IPS-NIHi11 (cell line): ENCODE results near the gene CENPP.
A peak's percentile ranks its signal among the peaks of the same experiment; 100 is the strongest.

Experiments
- DNase-seq: peaks from one replicate; pipeline ENCODE4 v3.0.0; 2012; ENCODE audit warnings: mixed read lengths, low spot score

CENPP gene

DNA sequence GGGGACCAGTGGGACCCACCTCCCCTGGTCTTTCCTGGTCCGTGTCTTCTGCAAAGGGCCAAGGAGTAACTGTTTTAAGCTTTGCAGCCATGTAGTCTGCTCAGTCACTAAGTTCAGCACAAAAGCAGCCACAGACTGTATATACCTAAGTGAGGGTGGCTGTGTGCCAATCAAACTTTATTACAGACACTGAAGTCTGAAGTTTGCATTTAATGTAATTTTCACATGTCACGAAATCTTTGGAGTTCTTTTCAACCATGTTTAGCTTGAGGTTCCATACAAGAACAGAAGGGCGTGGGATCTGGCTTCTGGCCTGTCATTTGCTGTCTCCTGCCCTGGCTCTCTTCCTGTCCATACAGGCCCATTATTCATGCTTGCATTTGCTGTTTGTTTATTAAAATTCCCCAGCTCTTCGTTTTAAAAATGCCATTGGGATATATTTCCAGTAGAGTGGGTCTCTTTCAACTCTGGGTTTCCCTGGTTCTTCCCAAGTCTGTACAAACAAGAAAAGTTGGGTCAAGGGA is 274.2 kb downstream of the CENPP start:
- DNase-seq = no peak

DNA sequence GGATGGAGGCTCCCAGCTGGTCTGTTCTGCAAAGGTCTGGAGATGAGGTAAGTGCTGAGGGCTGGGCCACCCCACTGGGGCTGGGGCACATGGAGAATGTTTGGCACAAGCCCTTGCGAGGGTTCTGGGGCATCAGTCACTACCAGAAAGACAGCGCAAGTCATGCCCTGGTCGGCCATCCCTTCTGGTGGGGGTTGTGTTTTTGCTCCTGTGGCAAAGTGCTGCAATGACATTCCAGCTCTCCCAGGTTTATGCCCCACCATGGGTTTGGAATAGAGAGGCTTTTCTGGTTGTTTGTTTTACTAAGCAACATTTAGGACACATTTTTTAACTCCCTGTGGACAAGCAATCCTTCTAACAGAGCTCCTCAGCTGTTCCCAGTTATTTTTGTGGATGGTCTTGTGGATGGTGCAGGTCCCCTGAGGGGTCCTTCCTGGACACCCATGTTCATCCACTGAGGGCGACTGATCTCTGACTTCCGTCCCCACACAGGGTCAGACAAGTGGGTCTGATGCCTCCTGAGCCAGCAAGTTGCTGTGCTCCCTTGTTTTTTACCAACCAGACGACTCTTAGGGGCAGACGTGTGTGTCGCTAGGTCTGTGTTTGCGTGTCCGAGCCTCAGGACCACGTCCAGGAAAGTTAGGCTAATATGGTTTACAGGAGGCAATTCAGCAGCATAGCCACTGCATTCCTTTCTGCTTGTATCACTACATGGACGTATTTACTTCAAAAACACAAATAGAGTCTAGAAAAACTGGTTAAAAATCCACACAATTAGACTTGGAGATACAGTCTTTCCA is 274.9 kb downstream of the CENPP start:
- no peak for DNase-seq

DNA sequence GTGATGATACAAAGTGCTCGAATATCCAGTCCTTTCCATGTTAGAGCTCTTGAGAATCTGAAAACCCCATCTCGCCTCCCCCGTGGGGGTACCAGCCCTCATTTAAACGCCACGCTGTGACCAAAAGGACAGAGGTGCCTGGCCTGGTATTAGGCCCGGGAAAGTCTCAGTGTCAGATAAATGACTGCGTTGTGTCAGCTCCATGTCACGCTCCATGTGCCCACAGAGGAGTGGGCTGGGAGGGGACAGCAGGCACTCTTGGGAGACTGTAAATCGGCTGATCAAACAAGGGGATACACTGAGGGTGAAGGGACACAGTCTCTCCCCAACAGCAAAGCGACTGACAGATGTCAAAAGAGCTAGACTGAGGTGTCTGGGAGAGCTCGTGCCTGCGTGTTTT is 275.7 kb downstream of the CENPP start:
- no peak for DNase-seq

DNA sequence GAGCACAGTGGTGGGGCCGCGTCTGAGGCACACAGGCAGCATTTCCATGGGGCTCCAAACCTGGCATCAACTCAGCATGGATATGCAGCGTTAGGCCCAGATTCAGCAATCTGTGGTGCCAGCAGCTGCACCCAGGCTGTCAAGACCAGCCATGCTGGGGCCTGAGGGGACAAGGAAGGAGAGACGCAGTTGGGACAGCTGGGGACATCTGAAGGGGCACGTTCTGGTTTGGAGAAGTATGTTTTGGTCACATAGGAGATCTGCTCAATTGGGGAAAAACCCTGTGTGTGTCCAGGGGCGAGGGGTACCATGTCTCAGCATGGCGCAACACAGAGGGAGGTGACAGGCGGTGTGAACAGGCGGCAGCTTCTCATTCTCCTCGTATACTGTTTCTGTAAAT is 276.7 kb downstream of the CENPP start:
- DNase-seq = no peak

DNA sequence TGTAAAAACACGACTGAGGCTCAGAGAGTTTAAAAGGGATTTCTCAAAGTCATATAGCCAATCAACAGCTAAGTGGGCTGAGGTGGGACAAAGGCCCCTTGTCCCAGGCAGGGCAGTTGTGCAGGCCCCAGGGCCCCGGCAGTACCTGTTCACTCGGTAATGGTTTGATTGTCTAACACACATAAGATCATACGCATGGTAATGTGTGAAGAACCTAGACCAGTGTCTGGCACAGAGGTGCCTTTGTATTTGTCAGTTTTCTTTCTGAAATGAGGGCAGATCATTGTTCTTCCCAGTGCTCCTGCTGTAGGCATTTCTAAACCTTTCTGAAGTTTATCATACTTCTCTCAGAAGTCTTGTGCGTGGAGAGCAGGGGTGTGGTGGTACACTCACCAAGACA is 277.3 kb downstream of the CENPP start:
- DNase-seq = no peak

DNA sequence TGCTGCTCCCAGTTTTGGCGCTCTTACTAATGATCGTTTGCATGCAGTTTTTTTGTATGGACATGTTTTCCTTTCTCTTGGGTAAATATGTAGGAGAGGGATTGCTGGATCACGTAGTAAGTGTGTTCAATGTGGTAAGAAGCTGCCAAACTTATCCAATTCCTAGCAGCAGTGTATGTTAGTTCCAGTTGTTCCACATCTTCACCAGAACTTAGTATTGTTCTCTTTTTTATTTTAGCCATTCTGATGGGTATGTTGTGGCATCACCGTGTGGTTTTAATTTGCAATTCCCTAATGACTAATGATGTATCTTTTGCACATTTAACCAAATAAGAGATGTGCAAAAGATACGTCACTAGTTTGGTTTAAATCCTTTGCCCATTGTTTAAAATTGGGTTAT is 278.2 kb downstream of the CENPP start:
- no peak for DNase-seq

DNA sequence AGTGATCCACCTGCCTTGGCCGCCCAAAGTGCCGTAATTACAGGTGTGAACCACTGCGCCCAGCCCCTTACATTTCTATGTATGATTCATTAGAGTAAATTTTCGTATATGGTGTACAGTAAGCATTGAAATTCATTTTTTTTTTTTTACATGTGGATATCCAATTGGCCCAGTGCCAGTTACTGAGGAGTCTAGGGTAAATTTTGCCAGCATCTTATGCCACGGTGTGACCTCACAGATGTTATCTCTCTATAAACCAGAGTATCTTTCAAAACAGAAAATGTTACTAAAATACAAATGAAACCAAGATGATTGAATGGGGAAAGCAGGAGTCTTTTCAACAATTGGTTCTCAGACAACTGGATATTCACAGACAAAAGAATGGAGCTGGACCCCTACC is 279.5 kb downstream of the CENPP start:
- no peak for DNase-seq

DNA sequence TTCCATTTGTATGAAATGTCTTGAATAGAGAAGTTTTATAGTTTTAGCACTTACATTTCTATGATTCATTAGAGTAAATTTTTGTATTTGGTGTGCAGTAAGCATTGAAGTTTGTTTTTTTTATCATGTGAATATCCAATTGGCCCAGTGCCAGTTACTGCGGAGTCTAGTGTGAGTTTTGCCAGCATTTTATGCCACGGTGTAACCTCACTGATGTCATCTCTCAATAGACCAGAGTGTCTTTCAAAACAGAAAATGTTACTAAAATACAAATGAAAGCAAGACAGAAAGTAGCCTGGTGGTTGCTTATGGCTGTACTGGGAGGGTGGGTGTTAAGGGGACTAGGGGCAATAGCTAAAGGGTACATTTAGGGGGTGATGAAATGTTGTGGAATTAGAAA is 281.3 kb downstream of the CENPP start:
- no peak for DNase-seq

DNA sequence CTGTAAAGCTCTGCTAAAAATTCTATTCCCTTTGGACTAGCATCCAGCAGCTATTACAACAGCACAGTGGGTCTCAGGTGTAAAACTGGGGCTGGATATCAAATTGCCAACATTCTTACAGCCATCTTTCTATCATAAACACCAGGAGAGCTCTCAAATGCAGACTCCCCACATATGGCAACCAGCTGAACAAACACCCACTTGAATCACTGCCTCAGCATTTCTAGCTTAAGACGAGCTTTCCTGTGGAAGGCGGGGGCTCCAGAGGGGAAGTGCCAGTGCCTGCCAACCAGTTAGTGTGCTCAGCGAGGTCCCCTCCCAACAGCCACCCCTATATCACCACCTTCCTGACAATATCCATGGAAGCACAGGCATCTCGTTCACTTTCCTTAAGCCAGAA is 282.0 kb downstream of the CENPP start:
- DNase-seq = no peak

DNA sequence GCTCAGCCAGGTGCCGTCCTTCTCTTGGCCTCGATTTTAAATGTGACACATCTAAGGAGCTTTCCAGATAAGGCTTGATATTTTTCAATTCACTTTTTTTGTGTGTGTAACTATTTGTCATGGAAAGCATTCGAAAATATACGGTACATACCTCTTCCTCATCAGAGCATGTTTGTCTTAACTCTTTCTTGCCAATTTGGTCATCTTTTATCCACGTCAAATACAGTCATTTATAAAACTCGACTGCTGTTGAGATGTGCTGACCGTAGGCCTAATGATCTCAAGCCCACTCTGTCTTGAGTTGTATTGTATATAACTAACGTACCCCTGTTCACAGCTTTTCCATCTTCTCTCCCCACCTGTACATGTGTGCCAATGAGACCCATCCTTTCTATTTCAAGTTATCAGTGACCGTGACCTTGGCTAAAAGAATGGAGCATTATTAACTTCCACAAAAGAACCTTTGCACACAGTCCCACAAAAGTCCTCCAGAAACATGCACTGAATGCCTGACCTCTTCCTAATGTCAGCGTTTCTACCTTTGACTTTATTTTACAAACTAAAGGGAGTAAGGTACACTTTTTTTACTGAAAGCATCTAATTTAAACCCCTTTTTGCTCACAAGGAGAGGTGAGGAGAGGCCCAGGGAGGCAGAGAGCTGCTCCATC is 282.6 kb downstream of the CENPP start:
- DNase-seq = no peak

DNA sequence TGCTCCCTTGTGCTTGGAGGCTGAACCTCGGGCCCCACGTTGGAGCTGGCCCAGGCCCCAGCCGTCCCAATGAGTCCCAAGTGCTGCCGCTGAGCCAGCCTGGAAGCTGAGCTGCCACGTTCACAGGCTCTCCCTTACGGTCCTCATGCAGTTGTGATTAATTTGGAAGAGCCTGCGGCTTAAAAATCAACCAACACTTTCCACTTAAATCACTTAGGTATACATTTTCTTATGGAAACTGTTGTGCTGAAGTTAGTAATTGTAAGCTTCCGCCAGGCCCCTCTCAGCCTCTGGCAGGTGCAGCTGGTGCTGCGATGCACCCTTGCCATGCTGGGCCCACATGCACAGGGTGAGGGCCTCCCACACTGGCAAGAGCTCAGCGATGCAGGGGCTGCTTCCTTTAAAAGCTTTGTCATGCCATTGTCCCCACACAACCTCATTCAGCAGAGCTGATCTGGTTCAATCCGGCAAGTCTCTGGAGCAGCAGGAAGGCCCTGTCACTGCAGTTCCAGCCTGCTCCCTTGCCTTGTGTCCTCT is 283.2 kb downstream of the CENPP start:
- DNase-seq = peak; percentile 30

DNA sequence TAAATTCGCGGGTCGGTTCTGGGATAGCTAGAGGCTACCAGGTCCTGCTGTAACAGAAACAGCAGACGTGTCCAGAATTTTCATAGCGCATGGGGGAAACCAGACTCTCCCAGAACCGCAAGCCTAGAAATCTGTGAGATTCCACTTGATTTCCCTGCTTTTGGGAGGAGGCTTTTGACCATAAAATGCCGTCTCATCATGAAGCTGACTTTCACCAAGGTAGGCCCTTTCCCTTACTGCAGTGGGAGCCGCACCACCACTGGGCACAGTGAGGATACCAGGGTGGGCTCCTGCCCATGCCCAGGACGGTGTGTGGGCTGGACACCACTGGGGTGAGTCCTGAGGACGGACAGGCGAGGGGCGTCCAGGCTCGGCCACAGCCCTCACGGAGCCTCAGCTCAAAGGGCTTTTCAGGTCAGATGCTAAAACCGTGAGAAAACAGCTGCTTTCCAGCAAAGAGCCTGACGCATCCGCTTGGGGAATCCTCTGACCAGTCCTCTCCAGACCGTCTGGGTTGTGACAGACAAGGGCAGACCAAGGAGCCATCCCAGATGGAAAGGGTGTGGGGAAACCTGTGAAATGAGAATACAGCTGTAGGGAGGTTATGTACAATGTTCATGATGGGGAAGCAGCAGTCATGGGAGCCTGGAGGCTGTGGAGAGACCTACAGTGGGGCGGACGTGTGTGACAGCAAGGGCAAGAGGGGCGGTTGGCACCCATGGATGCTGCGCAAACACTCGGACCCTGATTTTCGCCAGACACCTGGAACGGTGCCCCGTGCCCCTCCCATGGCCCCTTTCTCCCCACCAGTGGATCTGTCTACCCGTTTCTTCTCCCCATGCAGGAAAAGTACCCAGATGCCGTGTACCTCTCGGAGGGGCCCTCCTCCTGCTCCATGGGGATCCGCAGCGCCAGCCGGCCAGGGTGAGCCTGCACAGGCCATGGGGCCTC is 285.0 kb downstream of the CENPP start:
- no peak for DNase-seq

DNA sequence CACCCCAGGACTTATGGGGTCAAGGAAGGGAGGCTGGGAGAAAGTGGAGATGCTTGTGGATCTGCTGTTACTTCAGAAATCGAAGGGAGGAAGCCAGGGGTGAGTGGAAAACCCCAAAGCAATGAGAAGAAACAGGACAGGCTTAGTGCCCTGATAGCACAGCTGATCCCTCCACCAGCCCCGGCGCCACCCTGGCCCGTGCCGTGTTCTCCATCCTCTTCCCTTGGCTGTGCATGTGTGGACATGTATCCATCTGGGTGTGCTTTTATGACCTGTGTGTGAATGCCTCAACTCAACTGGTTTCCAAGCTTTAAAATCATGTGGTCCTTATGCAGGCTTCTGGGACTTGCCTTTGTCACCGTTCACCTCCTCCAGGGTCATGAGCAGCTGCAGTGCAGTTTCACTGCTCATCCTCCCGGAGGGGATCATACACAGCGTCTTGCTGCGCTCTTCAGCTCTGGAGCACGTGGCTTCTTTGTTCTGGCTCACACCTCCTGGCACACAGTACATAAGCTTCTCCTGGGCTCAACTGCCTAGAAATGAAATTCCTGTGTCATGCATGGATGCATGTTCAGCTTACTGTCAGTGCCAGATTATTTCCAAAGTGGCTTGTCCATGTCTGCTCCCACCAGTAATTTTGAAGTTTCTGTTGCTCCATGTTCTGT is 286.0 kb downstream of the CENPP start:
- DNase-seq = no peak

DNA sequence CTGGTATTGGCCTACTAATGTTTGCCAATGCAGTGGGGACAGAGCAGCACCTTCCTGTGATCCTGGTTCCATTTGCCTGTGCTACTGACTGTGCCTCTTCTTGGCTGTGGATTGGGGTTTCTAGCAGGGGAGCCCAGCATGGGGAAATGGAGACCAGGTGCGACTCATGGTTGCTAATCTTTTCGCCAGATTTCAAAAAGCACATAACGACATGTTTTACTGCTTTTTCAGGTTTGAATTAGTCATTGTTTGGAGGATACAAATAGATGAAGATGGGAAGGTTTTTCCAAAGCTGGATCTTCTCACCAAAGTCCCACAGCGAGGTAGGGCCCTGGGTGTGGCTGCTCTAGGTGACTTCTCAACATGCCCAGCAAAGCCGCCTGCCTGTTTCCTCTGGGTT is 286.5 kb downstream of the CENPP start:
- DNase-seq = no peak

DNA sequence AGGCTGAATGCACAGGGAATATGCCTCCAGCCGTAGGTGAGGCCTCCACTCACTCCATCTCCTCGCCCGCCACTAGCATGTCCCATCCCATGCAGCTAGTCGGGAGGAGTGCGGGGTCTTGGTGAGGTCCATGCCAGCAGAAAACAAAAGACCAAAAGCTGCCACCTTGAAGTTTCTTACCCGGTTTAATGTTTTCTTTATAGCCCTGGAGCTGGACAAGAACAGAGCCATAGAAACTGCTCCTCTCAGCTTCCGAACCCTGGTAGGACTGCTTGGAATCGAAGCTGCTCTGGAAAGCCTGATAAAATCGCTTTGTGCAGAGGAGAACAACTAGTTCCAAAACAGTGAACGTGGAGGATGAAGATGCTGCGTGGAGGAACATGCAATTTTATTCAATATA is 287.1 kb downstream of the CENPP start:
- no peak for DNase-seq

DNA sequence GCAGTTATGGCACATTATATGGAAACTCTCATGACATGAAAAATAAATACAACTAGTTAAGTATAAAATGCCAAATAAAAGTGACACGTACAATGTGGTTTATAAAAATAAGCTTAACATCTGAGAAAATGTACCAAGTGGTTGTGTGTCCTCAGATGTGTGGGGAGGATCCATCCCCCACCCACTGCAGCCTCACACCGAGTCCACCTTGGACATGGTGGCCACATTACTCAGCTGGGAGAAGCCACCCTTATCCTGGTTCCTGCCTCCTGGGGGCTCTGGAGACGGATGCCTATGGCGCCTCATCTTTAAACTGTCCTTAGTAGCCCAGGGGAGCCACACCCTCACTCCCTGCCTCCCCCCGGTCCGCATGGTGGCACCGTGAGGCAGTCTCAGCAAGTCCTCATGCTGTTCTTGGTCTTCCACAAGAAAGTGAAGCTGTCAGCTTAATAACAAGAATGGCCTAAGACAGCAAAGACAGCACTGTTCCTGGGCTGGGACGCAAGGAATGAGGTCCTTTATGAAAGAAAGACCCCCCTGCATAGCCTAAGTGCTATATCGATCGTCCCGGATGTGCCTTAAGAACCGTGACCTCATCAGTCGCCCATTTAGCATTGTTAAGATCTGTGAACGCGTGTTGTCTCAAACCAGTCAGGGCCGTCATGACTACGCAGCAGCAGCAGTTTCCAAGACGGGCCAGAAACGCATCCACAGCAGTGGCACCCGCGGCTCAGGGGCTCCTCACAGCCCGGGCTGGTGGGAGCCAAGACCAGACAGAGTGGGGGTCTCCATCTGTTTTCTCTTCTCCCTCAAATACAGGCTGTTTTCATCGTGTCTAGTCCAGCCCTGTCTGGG is 287.7 kb downstream of the CENPP start:
- DNase-seq = no peak

DNA sequence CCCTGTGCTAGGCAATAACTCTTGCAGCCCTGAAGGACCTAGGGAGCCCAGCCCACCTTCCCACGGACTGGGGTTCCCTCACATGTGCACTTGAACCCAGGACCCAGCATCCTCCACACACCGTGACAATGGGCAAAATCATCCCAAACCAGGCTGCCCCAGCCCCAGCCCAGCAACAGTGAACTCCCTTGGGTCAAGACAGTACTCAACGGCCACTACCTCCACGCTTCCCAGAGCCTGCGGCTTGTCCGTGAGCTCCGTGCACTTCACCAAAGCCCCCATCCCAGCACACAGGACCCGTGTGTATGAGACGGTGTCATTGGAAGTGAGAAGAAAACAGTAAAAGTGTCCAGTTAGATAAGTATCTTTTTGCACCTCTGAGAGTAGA is 288.4 kb downstream of the CENPP start:
- no peak for DNase-seq

DNA sequence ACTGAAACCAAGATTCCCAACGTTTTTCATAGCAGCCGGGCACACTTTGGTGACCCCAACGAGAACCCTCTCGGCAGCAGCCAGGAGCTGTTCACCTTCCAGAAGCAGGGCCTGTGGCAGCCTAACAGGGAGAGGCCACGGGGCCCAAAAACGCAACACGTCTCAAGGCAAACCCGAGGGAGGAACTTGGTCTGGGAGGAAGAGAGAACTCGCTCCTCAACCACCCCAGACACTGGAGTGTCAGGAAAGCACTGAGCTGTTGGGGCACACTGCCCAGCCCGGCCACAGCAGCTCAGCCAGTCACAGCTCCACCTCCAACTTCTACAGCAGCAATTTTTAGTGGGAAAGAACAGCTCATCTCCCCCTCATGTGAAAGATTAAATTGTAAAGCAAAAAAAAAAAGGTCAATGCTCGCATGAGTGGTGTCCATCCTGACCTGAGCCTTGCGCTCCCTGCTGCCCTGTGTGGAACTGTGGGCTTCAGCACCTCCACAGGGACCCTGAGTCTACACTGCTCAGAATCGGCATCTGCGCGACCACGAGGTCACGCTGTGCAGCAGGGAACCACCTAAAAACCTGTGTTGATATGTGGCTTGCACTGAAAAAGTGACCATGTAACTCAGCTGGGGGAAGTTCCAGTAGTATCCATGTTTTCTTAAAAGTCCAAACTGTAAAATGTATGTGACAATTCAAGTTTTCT is 289.2 kb downstream of the CENPP start:
- no peak for DNase-seq

DNA sequence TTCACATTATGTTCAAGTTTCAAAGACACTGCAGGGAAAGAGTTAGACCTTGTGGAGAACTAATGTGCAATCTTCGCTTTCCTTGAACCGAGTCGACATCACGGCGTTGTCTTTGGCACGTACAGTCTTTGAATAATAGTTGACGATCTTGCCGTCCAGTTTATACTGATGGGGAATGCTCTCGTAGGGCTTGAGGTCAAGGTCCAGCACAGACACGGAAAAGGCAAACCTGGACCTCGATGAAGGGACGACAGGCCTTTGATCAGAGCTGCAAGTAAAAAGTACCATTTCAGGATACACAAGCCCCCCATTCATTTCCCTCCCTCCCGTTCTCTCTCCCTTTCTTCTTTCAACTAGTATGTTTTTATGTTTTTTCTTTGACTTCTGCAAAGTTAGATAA is 290.0 kb downstream of the CENPP start:
- DNase-seq = no peak

DNA sequence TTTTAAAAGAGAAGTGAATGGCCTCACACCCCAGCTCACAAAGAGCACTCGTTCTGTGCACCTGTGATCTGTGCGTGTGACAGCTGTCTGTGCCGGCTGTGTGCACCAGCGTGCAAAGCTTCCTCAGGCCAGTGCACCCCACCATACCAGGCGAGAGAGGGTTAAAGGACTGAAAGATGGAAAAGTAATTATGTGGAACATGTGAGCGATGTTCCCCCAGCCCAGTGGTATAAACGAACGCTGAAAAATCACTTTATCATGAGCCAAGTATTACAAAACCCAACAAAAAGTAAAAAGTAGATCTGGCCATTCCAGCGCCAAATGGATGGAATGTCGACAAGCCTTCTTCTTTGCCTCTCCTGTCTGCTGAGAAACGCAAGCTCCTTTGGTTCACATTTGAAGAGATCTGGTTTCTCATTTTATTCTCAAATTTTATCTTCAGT is 290.5 kb downstream of the CENPP start:
- no peak for DNase-seq
